ENCODE data around the gene SAPCD2. TPM values are rescaled to one million over a fixed set of nuclear protein-coding genes. Genes with fewer than 3 reads are reported as not detected.
"Not testable (repeated sequence)": the region's sequence is repeated elsewhere in the genome, so short reads cannot be mapped to it uniquely, and the experiment has no call there.

The SAPCD2 gene, protein sequence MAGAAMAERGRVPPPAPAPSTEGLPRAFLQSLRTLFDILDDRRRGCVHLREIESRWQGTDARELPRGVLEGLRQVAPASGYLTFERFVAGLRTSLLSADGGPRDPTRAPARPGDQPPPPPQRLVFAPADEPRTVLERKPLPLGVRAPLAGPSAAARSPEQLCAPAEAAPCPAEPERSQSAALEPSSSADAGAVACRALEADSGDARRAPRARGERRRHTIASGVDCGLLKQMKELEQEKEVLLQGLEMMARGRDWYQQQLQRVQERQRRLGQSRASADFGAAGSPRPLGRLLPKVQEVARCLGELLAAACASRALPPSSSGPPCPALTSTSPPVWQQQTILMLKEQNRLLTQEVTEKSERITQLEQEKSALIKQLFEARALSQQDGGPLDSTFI
- 10 to 100 TPM; 10.3 to 16.8 TPM for total RNA-seq
- long read RNA-seq, partial matches to known transcripts = 42 of 44 reads
- long read RNA-seq, other reads (novel, unspliced or antisense) = 2 of 44 reads

GRCh38 chr9:137070201-137070905 lies at the start of gene SAPCD2:
SAPCD2 (minus strand) TSS chr9:137070557; CDS start chr9:137070460, 97 bp downstream.
- ATAC-seq (peak; percentile 78), DNase-seq (peak; percentile 90 to 91)

GRCh38 chr9:137118092-137118603 lies 47.8 kb upstream of the SAPCD2 start:
- ATAC-seq, DNase-seq: not testable (repeated sequence)
- intact Hi-C loops (cut with DNase I, micrococcal nuclease) = loop anchor here in 1 of 2 donors (10.0 kb wide), 1 partner anchor 117 kb away; the partner anchor contains the start of gene SLC34A3

More at GRCh38 chr9:137070201-137070905, at the start of gene SAPCD2:
- intact Hi-C loops (cut with DNase I, micrococcal nuclease) = no loop called here

DNA sequence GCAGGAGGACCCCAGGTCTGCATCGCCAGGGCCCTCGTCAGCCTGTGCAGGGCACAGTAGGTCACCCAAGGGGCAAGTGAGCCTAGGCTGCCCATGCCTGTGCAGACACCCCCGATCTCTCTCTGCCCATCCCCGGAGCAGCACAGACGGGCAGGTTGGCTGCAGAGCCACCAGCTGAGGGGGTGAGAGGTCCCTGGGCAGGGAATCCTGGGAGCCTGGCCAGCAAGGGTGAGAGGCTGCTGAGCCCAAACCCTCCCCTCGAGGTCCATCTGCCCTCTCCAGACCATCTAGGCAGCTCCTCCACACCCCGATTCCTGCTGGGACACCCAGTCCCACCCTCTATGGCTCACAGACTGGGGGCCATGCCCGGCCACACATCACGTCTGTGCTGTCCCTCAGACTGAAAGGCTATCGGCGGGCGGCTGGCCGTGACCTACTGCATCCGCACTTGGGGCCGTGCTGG lies 46.9 kb upstream of the SAPCD2 start:
- intact Hi-C loops (cut with DNase I, micrococcal nuclease) = loop anchor here in 1 of 2 donors (10.0 kb wide), 1 partner anchor 118 kb away; the partner anchor contains the start of gene SLC34A3
- no peak for ATAC-seq
- DNase-seq = no peak

DNA sequence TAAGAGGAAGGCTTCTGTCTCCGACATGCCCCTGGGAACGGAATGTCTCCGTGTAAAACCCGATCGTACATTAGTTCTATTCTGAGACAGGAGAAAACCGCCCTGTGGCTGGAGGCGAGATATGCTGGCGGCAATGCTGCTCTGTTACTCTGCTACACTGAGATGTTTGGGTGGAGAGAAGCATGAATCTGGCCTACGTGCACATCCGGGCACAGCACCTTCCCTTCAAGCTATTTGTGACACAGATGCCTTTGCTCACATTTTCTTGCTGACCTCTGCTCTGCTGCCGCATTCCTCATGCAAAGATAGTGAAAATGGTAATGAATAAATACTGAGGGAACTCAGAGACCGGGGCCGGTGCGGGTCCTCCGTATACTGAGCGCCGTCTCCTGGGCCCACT lies 46.4 kb upstream of the SAPCD2 start:
- DNase-seq = no peak
- intact Hi-C loops (cut with DNase I, micrococcal nuclease) = loop anchor here in 1 of 2 donors (10.0 kb wide), 1 partner anchor 118 kb away; the partner anchor contains the start of gene SLC34A3
- no peak for ATAC-seq

DNA sequence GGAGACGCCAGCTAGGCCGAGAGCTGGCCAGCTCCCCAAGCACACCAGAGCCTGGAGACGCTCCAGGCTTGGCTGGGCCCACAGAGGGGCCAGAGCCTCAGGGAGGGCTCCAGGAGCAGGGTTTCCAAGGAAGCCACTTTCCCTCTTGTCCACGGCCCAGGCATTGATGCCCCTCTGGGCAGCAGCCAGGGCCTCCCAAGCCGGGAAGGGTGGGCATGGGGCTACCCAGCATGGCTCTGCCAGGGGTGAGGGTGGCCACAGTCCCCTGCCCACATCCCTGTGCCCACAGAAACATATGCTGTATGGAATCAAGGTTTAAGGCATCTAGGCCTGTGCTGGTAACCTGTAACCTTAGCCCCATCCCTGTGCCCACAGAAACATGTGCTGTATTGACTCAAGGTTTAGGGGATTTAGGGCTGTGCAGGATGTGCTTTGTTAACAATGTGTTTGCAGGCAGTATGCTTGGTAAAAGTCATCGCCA lies 45.7 kb upstream of the SAPCD2 start:
- ATAC-seq (no peak), DNase-seq (no peak)
- intact Hi-C loops (cut with DNase I, micrococcal nuclease) = loop anchor here in 1 of 2 donors (10.0 kb wide), 1 partner anchor 119 kb away; the partner anchor contains the start of gene SLC34A3

DNA sequence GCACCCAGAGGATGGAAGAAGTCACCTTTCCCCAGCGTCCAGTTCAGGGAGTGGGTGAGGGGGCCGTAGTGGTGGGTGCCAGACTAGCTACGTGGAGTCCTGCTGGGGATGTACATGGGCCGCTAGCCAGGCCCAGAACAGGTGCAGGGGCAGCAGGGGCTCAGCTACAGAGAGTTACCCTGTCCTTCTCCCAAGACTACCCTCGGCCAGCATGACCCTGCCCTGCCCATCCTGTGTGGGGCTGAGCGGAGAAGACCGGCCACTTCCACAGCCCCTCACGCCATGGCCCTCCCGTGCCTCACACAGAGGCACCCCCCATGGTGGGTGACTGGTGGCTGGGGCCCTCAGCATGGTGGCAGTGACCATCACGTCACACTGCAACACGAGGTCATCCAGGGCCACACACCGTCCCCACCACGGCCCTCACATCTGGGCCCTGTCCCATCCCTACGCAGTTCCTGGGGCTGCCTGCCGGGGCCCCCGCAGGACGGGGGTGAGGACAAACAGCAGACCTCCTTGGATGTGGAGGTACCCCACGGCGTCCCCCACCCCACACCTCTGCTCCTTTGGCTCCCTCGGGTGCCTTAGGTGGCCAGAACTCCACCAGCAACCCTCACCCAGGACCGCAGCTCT lies 45.2 kb upstream of the SAPCD2 start:
- no peak for ATAC-seq

GRCh38 chr9:137114613-137115393 lies 44.4 kb upstream of the SAPCD2 start, which contains the start of gene DPP7:
DPP7 (minus strand) TSS chr9:137114733; CDS start chr9:137114713, 20 bp downstream.
- intact Hi-C loops (cut with DNase I, micrococcal nuclease) = loop anchor here in 1 of 2 donors (10.0 kb wide), 1 partner anchor 120 kb away; the partner anchor contains the start of gene SLC34A3
- ATAC-seq (peak; percentile 91), DNase-seq (peak; percentile 58 to 84)

More for the DNA sequence above, 45.2 kb upstream of the SAPCD2 start:
- no peak for DNase-seq
- intact Hi-C loops (cut with DNase I, micrococcal nuclease) = loop anchor here in 1 of 2 donors (10.0 kb wide), 1 partner anchor 119 kb away; the partner anchor contains the start of gene SLC34A3

GRCh38 chr9:137114220-137114612 lies 43.9 kb upstream of the SAPCD2 start:
- ATAC-seq = peak; percentile 7
- intact Hi-C loops (cut with DNase I, micrococcal nuclease) = loop anchor here in 1 of 2 donors (10.0 kb wide), 1 partner anchor 121 kb away; the partner anchor contains the start of gene SLC34A3
- DNase-seq = no peak

DNA sequence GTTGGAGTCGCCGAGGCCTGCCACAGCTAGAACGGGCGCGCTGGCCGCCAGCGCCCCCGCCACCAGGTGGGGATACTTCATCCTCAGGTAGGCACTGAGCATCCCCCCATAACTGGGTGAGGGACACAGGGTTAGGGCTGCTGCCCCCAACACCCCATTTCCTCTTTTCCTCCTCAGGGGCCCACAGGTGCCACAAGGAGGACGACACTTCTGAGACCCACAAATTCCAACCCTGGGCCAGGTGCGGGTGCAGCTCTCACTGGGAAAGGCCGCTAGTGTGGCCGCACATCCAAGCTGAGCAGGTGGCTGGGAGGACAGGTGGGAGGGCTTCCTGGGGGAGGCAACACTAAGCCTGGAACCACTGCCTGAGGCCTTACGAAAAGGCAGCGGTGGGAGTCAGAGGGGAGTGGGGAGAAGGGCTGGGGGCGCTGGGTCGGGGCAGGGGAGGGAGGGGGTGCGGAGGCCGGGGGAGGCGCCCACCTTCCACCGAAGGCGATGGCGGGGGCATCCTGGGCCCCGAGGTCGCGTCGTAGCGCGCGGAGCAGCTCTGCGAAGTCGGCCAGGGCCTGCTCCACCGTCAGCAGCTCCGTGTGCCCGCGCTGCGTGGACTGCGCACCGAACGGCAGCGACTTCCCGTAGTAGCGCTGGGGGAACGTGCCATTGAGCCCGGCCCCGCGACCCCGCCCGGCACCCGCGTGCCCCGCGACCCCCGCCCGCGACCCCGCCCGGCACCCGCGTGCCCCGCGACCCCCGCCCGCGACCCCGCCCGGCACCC lies 43.2 kb upstream of the SAPCD2 start:
- DNase-seq (no peak), ATAC-seq (no peak)
- intact Hi-C loops (cut with DNase I, micrococcal nuclease) = loop anchor here in 1 of 2 donors (10.0 kb wide), 1 partner anchor 121 kb away; the partner anchor contains the start of gene SLC34A3

DNA sequence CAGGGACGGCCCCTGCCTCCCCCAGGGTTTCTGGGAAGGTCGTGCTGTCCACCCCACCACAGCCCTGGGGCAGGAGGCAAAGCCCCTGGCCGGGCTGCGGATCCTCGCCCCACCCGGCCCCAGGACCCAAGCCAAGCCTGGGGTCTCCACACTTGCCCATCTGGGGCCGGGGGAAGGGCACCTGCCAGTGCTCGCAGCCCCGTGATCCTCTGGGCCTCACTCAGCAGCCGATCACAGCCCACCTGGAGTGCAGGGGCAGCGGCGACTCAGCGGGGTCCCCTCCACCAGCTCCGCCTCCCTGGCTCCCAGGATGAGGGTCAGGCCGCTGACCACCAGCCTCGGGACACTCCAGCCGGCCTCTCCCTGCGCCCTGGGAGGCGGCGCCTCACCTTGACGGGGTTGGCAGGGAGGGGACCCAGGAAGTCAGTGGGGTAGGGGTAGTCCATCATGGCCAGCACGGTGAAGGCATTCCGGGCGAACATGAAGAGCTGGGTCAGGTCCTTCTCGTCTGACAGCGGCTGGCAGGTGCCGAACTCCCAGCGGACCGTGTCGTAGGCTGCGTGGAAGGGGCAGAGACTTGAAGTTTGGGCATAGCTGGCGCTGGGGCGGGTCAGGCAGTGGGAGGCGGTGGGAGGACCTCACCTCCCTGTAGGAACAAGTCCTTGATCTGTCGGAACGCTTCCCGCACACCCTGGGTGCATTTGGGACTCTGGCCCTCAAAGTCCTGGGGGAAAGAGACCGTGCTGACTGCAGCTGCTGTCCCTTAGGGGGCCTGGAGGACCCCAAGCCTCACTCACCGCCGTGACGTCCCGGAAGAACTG lies 42.4 kb upstream of the SAPCD2 start:
- intact Hi-C loops (cut with DNase I, micrococcal nuclease) = loop anchor here in 1 of 2 donors (10.0 kb wide), 1 partner anchor 122 kb away; the partner anchor contains the start of gene SLC34A3
- DNase-seq (no peak), ATAC-seq (no peak)

GRCh38 chr9:137111788-137112563 lies 41.6 kb upstream of the SAPCD2 start:
- no peak for ATAC-seq
- intact Hi-C loops (cut with DNase I, micrococcal nuclease) = loop anchor here in 1 of 2 donors (10.0 kb wide), 1 partner anchor 123 kb away; the partner anchor contains the start of gene SLC34A3
- DNase-seq = no peak

DNA sequence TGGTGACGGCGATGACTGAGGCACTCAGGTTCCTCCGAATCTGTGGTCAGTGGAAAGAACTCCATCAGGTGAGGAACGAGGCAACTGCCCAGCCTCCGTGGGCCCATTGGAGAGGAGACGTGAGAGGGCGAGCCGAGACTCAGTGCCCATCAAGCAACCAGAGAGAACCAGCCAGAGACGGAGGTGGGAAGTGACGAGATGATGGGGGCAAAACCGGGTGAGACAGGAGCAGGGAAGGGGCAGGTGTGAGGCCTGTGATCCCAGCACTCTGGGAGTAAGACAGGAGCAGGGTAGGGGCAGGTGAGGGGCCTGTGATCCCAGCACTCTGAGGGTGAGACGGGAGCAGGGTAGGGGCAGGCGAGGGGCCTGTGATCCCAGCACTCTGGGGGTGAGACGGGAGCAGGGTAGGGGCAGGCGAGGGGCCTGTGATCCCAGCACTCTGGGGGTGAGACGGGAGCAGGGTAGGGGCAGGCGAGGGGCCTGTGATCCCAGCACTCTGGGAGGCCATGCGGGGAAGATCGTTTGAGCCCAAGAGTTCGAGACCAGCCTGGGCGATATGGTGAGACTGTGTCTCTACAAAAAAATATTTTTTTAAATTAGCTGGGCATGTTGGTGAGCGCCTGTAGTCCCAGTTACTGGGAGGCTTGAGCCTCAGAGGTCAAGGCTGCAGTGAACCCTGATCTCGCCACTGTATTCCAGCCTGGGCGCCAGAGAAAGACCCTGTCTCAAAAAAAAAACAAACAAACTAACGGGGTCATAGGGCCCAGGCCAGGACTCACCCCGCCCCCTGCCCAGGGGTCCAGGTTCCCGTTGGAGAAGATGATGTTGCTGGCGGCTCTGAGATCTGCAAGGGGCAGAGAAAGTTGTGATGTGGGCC lies 40.8 kb upstream of the SAPCD2 start:
- intact Hi-C loops (cut with DNase I, micrococcal nuclease) = loop anchor here in 1 of 2 donors (10.0 kb wide), 1 partner anchor 124 kb away; the partner anchor contains the start of gene SLC34A3
- ATAC-seq = no peak
- no peak for DNase-seq

DNA sequence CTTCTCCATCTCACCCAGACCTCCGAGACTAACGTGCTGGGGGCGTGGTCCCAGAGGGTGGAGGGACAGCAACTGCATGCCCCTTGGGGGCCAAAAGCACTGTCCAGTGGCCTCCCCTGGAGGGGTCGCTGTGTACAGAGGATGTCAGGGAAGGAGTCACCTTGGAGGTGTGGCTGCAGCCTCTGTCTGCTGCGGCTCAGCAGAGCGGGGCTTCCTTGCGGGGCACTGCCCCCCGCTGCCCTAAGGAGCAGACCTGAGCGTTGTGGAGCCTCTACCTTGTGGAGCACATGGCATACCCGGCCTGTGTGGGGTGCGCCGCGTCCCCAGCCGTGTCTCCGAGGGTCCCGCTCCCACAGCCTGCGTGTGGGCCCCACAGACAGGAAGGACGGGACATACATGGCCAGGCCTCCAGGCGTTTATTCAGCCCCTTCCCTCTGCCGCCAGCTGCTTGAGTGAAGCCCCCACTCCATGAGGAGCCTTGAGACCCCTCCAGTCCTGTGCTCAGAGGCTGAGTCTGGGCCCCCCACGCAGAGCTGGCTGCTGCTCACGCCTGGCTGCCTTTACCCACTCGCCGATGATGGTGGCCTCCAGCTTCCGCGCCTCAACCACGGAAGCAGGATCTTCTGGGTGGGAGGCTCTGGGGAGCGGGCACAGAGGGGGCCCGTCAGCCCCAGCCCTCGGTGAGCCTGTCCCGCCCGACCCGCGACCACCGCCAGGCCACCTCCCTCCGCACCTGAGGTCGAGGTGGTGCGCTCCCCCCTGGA lies 40.0 kb upstream of the SAPCD2 start:
- no peak for ATAC-seq
- intact Hi-C loops (cut with DNase I, micrococcal nuclease) = loop anchor here in 1 of 2 donors (10.0 kb wide), 1 partner anchor 124 kb away; the partner anchor contains the start of gene SLC34A3
- DNase-seq = no peak

Measured in left colon (tissue), 2 donors.